Daoy (cell line): Measurements from ENCODE around the gene DIP2C. TPM values are rescaled to one million over a fixed set of nuclear protein-coding genes. Genes with fewer than 3 reads are reported as not detected.
"Not testable (repeated sequence)": the region's sequence is repeated elsewhere in the genome, so short reads cannot be mapped to it uniquely, and the experiment has no call there.

Source experiments
- DNase-seq: peaks from one replicate; pipeline ENCODE4 v3.0.0-alpha.2; 2015; ENCODE audit warnings: low read depth
- total RNA-seq: library from RNA; depleted of rRNA; stranded (reverse); fragments of >200 nt; shearing (Covaris generic); gene quantifications from 2 replicates; pipeline ENCODE4 v1.2.3, GENCODE V29; 2014

The DIP2C gene
- total RNA-seq, 1 experiment from 2014 or later, result 2.7 TPM

DNA sequence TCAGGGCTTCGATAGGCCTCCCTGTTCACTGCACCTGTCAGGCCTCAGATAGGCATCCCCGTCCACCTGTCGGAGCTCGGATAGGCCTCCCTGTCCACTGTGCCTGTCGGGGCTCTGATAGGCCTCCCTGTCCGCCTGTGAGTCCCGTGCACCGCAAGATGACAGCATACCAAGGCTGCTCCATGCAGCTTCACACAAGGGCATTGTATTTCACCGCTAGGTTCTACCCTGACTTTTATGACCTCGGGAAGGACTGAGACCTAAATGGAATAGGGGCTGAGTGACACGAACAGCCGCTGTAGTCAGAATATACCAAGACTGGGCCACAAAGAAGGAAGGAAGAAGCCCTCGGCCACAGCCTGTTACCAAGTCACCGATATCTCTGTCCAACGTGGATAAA is 271.2 kb downstream of the DIP2C start:
- no peak for DNase-seq

DNA sequence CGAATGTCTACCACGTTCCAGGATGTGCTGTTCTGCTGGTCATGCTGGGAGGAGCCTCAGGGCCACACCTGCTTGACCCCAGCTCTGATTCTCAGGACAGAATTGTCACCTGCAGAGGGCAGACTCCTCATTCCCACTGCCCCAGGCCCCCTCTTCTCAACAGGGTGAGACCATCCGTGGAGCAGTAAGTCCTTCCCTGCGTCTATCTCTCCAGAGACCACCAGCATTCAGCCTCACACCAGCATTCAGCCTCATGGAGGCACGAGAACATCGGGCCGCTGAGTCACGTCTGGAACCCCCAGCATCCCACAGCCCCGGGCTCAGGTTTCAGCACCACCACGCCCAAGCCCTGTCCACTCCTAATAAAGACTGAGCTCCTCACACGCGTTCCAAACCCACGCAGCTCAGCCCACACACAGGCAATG is 273.4 kb downstream of the DIP2C start:
- DNase-seq, result peak; percentile 10

DNA sequence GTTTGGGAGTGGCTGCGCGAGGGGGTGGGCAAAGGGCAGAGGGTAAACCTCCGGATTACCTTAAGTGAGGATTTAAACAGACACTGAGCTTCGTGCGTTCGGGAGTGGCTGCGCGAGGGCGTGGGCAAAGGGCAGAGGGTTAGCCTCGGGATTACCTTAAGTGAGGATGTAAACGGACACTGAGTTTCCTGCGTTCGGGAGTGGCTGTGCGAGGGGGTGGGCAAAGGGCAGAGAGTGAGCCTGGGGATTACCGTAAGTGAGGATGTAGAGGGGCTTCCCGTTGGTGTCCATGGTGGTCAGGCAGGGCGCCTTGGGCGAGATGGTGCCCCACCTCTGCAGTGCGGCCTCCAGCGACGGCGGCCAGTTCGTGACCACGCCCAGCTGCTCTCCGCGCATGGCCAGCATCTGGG is 275.8 kb downstream of the DIP2C start:
- DNase-seq, result no peak

DNA sequence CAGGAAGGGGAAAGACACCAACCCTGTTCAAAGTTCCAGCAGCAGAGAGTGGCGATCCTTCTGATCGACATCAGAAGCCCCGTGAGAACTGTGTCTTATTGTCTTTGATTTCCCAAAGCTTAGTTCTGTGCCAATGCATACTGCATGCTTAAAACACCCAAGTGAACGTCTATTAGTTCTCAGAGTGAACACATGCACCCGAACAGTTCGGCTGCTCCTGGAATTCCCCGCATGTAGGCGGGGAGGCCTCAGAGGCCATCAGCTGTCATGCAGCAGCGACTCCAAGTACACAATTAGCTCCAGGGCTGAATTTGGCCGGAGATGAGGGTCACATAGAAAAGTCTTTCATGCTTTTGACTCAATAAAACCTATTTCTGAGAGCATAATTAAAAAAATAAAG is 277.4 kb downstream of the DIP2C start:
- no peak for DNase-seq

DNA sequence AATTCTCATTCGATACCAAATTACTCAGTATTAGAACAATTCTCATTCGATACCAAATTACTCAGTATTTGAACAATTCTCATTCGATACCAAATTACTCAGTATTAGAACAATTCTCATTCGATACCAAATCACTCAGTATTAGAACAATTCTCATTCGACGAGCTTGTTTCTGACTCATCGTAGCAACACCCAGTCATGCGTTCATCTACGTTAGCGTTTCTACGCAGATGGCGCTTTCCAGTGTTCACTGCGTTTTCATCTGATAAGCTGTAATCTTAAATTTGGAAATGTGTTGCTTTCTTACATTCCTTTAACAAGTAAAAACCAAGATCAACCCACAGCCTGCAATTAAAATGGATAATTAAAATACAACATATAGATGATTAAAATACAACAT is 277.9 kb downstream of the DIP2C start:
- DNase-seq, result no peak

DNA sequence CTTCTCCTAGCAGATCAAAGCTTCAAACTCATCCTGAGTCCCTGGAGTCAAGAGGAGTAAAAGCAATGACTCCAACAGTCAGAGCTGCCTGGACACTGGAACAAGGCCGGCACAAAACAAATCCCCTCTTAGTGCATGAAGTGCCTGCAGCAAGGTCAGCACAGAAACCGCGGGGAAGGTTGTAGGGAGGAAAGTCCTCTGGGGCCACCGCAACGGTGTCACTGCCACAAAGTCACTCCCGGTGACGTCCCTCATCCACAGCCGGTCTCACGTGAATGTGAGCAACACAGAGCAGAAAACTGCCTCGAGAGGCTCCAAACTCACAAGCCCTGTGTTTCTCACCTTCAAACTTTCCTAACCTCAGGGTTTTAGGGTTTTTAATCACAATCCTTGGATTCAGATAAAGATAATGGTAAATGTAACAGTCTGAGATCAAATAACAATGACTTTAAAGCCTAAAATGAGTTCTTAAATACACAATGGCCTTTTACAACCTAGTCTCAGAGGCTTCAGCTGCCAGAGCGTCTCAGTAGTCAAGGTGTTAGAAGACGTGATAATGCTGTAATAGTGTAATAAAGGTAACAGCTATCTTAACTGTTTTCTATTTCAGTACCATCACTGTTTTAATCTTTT is 279.9 kb downstream of the DIP2C start:
- no peak for DNase-seq

DNA sequence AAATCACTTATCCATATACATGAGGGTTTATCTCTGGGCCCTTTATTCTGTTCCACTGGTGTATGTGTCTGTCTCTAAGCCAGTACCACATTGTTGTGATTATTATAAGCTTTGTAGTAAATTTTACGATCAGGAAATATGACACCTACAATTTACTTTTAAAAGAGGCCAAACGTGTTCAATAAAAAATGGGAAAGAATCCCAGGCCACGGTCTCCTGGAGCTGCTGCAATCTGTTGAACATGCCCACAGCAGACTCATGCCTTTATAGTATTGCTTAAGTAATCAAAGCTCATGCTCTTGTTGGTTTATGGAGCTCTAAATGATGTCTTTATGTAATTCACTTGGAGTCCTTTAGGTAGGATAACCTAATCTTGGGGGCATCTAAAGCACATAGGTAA is 281.2 kb downstream of the DIP2C start:
- DNase-seq, result no peak

DNA sequence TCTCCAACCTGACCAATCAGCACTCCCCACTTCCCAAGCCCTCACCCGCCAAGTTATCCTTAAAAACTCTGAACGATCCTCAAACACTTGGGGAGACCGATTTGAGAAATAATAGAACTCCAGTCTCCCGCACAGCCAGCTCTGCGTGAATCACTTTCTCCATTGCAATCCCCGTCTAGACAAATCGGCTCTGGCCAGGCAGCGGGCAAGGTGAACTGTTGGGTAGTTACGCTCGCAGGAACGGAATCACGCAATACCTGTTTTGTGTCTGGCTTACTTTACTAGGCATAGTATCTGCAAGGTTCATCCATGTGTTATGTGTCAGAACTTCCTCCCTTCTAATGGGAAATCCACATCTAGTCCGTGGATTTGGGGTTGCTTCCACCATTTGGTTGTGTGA is 282.5 kb downstream of the DIP2C start:
- no peak for DNase-seq

DNA sequence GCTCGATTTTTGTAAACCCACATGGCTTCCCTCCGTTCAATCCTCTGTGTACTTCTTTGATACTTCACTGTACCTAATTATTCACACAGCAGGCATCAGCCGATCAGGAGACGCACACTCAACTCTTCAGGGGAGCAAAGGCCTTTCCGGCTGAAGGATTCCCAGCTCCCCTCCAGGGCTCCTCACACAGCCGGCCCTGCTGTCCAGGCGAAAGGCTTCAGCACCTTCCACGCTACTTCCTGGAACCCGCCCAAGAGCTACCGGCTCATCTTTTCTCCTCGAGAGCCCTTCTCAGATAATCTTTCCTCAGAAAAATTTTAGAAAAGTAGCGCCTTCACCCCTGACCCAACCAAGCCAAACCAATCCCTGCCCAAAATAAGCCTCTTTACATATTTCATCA is 283.8 kb downstream of the DIP2C start:
- DNase-seq, result no peak

DNA sequence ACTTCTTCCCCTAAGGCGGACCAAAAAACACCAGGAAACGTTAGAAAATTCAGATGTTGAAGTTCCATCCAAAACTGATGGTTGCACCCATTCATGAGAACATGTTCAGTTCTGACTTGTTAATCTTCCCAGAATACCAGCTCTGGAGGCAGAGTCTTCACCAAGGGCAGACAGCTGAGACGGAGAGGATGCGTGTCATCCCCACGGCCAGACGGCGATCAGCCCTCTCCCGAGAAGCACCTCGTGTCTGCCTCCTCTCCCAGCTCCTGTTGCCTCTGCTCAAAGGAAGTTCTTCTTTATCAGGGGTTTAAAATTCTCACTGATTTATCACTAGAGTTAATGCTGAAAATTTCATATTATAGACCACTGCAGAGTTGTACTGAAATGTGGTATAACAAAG is 284.5 kb downstream of the DIP2C start:
- no peak for DNase-seq

DNA sequence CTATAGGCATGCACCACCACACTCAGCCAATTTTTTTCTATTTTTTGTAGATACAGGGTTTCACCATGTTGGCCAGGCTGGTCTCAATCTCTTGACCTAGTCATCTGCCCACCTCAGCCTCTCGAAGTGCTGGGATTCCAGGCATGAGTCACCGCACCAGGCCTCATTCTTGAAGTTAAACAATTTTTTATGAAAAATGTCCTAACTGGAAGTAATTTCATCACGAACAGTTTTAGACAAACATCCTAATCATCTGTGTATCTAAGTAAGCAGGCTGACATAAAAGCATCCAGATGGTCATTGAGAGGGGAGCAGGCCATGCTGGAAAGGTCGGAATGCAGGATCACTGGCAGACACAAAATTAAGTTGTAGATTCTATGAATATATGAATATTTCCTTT is 285.1 kb downstream of the DIP2C start:
- DNase-seq, result no peak

DNA sequence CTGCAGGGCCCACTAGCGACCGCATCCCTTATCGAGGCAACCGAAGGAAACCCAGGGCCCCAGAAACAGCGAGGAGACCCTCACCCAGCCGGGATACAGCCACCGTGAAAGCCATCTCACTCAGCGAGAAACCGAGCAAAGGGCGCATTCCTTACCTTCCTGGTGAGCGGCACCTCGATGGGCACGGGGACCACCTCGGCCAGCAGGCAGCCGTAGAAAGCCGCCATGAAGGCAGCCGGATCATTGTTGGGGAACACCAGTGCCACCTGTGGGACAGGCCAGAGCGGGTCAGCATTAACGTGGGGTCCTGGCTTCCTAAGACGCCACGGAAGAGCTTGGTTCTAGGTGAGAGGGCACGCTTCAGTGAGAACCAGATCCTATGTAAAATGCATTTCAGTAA is 290.5 kb downstream of the DIP2C start:
- no peak for DNase-seq

DNA sequence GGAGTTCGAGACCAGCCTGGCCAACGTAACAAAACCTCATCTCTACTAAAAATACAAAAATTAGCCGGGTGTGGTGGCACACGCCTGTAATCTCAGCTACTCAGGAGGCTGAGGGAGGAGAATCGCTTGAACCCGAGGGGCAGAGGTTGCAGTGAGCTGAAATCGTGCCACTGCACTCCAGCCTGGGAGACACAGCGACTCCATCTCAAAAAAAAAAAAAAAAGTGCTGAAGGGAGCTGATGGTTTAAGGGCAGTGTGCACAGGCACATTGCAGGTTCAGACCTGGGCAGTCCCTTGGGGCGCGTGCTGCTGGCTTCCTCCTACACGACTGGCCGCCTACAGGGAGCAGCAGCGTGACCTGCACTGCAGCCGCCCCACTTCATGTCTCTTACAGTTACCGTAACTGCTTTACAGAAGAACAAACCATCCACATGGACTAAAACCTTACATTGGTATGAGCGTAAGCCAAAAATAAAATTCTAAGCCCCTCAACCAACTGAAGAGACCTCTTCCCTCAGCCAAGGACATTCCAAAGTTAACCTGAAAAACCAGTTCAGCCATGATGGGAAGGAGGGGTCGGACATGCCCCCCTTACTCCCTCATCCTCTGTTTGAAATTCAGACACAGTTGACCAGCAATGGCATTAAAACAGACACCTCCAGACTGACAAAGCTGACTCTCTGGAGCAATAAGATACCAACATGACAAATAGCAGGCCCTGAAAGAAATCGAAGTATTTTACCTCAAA is 292.0 kb downstream of the DIP2C start:
- no peak for DNase-seq

DNA sequence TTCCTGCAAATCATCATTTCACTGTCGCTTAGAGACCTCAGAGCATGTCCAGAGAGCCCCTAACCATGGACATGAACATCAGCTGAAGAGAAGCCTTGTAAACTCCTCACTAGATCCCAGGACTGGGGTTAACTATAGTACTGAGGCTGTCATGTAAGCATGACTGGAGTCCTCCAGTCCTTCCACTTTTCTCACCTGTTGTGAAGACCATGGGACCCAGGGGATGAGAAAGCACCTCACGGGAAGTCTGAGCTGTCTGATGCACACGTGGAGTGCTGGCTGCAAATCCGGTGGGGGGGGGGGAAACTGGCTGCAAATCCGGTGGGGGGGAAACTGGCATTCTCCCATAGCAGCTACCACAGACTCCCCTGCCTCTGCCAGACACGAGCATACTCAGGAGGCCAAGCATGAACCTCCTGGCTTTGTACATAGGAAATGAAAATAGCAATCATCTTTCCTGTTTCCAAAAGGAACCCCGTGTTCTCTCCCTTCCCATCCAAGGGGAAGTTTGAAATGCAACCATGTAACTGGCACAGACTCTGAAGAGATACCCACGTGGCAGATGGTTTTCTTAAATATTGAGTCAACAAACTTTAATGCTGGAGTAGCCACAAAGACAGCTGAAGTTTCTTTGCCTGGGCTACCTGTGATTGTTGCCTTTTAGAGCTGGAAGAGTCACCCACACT is 292.8 kb downstream of the DIP2C start:
- DNase-seq, result no peak

DNA sequence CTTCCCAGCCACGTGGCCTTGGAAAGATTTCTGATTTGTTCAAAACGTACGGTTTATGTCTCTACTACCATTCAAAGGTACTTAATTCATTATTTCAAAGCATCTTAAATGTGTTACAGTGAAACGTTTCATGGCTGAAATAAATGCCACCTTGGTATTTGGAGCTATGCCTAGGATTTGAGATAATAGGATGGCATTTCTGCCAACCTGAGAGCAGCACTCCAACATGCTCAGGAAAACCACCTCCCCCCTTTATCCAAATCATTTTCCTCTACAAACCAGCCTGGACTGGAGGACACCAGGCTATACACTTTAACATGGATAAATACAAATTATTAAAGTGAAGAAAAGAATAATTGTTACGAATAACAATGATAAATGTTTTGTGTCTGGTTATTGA is 293.4 kb downstream of the DIP2C start:
- DNase-seq, result no peak

DNA sequence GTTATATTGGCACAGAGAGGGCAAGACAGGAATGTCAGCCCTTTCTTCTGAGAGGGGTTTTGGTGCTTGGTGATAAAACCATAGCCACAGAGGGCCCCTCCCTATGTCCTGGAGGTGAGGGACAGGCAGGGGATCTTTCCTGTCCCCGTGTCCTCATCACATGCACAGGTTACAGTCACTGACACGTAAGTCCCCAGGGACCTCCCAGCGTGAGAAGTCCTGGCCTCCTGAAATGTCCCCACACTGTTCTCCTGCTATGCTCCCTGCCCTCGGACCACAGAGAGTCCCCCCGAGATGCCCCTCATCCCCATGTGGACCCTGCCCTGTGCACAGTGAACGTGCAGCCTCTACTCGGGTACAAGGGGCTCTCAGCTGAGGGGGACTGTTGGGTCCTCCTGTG is 293.8 kb downstream of the DIP2C start:
- no peak for DNase-seq

DNA sequence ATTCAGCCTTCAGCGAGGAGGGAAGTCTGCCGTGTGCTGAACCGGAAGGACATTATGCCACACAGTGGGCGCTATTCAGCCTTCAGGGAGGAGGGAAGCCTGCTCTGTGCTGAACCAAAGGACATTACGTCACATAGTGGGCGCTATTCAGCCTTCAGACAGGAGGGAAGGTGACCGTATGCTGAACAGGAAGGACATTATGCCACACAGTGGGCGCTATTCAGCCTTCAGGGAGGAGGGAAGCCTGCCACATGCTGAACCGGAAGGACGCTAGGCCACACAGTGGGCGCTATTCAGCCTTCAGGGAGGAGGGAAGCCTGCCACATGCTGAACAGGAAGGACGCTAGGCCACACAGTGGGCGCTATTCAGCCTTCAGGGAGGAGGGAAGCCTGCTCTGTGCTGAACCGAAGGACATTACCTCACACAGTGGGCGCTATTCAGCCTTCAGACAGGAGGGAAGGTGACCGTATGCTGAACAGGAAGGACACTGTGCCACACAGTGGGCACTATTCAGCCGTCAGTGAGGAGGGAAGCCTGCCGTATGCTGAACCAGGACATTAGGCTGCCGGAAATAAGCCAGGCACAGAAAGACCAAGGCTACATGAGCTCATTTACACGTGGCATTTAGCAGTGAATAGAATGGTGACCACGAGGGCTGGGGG is 294.9 kb downstream of the DIP2C start:
- not testable (repeated sequence) for DNase-seq

DNA sequence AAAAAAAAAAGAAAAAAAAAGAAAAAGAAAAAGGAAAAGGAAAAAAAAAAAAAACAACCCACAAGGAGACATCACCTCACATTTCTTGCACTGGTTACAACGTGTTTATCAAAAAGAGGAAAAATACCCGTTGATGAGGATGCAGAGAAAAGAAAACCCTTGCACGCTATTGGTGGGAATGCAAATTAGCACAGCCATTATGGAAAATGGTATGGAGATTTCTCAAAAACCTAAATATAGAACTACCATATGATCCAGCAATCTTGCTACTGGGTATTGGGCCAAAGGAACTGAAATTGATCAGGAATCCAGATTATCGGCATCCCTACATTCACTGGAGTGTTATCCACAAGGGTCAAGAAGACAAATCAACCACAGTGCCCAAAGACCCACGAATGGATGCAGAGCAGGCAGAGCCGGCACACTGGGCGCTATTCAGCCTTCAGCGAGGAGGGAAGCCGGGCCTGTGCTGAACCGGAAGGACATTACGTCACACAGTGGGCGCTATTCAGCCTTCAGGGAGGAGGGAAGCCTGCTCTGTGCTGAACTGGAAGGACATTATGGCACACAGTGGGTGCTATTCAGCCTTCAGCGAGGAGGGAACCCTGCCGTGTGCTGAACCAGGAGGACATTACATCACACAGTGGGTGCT is 295.6 kb downstream of the DIP2C start:
- DNase-seq, result no peak

DNA sequence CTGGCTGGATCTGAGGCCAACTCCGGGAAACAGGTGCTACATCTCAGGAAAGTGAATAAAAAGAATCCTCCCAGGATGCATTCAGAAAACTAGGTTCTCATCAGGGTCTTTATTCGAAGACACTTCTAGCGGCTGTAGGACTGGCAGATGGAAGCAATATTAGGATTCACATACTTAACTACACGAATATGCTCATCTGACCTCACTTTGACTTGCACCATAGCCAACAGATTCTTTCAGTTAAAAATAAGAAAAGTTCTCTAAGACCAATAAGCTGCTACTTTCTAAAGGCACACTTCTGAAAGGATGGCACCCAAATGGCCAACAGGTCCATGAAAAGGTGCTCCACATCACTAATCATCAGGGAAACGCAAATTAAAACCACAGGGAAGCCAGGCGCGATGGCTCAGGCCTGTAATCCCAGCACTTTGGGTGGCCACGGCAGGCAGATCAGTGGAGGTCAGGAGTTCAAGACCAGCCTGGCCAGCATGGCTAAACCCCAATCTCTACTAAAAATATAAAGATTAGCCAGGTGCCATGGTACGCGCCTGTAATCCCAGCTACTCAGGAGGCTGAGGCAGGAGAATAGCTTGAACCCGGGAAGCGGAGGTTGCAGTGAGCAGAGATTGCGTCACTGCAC is 296.2 kb downstream of the DIP2C start:
- DNase-seq, result no peak

DNA sequence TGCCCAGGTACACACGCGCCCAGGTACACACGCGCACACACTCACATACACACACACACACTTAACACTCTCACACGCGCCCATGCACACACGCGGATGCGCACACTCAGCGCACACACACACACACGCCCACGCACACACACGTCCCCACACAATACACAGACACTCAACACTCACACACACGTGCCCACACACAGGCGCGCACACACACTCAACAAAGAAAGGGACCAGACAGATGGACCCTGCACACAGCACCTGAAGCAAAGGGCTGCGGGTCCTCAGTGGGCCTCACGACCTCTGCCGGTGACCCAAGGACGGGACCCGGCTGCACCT is 296.8 kb downstream of the DIP2C start:
- DNase-seq, result no peak

DNA sequence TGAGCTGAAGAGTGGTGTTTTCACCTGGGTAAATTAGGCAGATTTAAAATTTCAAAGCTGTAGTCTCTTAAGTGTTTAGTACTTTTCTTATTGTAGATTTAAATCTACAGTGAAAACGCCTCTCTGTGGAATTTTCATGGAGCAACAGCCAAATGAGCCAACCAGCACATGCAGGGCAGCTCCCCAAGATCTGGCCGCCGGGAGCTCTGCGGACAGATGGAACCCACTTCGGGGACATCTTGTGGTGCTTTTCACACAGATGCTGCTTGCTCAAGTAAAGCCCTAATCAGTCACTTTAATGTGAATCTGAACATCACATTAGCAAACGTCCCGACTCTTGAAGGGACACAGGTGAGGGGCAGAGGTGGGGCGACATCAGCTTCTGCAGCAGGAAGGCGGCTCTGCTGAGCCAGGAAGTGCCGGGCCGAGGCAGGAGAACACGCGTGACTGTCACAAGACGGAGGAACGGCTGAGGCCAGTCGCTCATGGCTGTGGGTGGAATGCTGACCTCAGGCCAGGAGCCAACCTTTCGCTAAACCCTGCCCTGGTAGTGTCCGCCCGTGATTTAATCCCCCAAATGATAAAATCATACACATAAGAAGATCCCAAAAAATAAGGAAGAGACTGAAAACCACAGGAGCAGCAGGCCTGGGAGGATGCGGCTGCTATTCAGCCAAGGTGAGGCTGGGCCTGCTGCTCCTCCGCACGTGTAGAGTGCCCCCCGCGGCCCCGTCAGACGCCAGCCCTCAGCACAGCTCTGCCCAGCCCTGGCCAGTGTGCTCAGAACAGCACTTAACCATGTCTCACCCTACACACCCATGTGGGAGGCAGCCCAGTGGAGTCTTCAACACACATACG is 297.4 kb downstream of the DIP2C start:
- no peak for DNase-seq
